Measurements from ENCODE around the gene NAPB. TPM values are rescaled to one million over a fixed set of nuclear protein-coding genes. Genes with fewer than 3 reads are reported as not detected.
"Not testable (repeated sequence)": the region's sequence is repeated elsewhere in the genome, so short reads cannot be mapped to it uniquely, and the experiment has no call there.

NAPB gene
- 6.4 and 6.6 TPM in 2 replicates for total RNA-seq (2014; rRNA removed; shearing (Covaris generic))

DNA sequence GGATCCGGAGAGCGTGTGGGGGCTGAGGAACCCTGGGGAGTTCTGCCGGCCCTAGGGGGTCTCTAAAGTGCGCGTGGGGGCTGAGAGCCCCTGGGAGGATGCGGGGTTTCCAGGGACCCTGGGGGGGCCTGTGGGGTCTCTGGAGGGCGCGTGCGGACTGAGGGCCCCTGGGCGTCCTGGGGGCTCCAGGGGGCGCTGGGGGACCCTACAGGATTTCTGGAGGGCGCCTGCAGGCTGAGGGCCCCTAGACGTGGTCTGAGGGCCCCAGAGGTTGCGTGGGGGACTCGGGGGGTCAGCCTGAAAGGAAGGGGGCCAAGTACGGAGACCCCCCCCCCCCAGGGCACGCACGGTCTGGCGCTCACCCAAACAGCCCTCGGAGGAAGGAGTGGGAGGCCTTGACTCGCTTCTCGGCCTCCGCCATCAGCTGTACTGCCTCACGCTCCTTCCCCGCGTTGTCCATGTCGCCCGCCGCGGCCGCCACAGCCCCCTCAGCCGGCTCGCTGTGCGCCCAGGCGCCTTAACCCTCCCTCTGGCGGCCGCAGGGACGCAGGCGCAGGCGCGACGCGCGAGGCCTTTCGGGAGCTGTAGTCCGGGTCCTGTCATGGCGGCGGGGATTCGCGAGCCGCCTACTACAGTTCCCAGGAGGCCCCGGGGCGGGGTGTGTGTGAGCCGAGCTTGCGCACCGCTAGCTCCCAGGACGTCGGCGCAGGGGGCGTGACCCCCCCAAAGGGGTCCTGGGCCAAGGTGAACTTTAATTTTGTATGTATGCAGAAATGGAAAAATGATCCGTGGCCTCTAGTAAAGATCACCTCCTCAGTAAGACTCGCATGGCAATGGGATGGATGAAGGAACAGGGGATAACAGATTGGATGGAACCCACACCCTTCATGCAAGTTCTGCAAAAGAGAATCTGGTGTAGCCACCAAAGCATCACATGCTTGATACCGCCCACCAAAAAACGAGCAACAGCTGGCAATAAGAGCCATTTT, at the start of gene NAPB:
TSS of gene NAPB (minus strand) at position 546 of the 989 bp plus-strand sequence. CDS start at position 460, 86 bp downstream.
- DNase-seq (ENCODE audit: low spot score): peak; percentile 80

DNA sequence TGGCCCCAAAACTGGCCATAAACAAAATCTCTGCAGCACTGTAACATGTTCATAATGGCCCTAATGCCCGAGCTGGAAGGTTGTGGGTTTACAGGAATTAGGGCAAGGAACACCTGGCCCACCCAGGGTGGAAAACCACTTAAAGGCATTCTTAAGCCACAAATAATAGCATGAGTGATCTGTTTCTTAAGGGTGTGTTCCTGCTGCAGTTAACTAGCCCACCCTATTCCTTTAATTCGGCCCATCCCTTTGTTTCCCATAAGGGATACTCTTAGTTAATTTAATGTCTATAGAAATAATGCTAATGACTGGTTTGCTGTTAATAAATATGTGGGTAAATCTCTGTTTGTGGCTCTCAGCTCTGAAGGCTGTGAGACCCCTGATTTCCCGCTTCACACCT, 45.7 kb upstream of the NAPB start:
- not testable (repeated sequence) for DNase-seq (ENCODE audit: low spot score)

DNA sequence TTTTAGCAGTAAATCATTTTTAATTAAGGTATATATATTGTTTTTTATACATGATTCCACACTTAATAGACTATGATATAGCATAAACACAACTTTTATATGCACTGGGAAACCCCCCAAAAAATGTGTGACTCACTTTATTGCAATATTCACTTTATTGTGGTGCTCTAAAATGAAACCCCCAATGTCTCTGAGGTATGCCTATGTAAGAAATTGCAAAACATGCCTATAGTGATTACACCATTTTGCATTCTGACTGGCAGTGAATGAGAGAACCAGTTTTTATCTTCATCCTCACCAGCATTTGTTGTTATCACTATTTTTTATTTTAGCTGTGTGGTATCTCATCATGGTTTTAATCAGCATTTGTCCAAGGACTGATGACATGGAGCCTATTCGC, 39.9 kb upstream of the NAPB start:
- DNase-seq (ENCODE audit: low spot score): no peak

DNA sequence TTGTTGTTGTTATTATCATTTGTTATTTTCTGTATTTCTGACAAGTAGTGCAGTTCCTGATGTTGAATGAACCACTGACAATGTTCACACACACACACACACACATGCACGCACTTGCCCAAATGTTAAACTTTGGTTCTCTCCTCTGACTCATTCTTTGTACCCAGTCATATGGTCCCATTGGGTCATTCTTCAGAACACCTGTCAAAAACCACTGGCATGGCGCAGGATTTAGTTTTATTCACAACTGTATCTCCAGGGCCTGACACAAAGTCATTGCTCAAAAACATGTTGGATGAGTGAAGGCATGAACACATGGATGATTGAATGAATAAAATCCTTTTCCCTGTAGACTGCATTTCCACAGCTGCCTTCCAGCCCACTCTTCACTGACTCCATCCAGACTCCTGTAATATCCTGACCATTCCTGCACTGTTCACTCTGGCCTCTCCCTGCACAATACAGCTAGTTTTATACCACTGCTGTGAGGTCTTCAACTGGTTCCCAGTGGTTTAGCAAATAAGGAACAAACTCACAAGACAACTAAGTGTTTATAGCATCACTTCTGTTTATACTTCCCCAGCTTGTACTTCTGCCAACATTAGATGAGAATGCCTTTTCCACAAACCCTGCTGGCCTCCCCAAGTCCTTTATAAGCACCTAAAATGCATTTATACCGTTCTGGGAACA, 38.3 kb upstream of the NAPB start:
- no peak for DNase-seq (ENCODE audit: low spot score)

DNA sequence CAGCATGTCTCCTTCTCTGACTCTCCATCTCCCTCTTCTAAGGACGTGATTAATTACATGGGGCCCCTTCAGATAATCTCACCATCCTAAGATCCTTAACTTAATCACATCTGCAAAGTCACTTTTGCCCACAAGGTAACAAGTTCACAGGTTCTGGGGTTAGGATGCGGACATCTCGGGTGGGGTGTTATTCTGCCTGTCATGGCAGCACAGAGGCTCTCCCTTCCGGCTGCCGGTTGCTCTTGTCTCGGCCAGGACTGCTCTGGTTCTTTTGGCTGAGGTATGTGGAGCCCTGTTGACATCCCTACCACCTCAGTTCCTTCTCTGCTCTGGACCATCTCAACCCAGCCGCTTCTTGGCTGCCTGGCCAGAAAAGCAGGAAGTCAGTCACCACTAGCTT, 35.6 kb upstream of the NAPB start:
- no peak for DNase-seq (ENCODE audit: low spot score)

DNA sequence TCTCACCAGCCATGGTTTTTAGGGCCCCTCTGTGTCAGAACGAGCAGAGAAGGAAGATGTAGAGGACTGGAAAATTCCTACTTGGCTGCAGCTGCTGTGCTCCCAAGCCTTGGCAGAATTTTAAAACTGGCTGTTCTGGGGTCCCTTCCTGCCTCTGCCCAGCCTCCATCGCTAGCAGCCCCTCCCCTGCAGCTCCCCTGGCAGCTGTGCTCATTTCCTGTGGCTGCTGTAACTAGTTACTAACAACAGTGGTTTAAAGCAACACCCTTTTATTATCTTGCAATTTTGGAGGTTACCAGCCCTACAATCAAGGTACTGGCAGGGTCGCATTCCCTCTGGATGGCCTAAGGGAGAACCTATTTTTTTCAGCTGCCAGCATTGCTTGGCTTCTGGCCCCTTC, 35.1 kb upstream of the NAPB start:
- no peak for DNase-seq (ENCODE audit: low spot score)

DNA sequence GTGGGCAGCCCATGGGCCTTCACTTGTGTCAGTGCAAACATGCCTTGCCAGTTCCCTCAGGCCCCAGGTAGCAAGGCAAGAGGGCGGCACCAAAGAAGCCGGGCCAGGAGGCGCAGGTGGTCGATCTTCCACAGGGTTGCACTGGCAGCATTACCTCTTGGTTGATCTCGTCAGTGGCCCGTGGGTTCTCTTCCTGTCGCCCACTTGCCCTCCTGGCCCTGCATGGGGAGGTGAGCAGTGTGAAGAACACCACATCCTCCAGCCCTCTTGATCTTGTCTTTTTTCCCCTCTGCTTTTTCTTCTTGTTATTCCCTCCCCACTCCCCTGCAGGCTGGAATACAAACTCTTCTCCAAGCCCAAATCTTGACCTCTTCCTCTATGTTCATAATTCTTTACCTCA, 34.4 kb upstream of the NAPB start:
- no peak for DNase-seq (ENCODE audit: low spot score)

DNA sequence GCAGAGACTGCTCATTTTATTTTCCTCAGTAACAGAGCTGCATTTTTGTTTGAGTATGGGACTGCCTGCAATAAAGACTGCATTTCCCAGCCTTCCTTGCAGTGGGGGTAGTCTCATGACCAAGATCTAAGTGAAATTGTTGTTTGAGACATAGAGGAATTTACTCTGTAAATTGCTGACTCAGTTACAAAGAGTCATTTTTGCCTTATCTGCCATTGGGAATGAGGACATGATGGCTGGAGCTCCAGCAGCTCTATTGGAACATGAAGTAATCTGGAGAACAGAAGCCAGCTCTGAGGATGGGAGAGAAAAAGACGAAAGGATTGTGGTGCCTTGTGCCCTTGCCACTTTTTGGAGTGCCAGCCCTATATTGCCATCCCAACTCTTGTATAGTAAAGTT, 33.5 kb upstream of the NAPB start:
- no peak for DNase-seq (ENCODE audit: low spot score)

DNA sequence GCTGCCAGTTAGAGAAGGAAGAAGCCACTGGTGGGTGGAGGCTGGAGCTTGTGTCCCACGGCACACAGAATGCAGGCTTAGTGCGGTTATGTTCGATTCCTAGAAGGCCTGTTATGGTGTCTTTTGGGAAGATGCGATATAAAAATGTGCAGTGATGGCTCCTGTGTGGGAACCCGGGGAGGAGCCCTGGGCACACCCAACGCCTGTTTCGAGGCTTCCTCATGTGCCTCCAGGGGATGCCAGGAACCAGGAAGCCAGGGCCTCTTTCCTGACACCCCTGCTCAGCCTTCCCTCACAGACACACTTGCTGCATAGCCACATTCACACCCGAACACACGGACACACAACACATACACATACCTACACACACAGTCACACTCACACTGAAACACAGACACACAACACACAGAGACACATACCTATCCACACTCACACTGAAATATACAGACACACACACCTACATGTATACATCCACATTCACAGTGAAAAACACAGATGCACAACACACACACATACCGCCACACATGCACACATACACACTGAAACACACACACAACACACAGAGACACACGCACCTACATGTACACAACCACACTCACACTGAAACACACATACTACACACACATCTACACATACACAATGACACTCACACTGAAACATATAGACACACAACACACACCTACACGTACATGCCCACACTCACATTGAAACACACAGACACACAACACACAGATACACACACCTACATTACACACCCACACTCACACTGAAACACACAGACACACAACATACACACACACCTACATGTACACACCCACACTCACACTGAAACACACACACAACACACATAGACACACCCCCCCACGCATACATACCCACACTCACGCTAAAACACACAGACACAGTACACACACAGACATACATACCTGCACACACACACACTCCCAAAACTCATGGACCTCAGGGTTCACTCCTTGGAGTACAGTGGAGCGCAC, 32.6 kb upstream of the NAPB start:
- DNase-seq (ENCODE audit: low spot score): no peak

DNA sequence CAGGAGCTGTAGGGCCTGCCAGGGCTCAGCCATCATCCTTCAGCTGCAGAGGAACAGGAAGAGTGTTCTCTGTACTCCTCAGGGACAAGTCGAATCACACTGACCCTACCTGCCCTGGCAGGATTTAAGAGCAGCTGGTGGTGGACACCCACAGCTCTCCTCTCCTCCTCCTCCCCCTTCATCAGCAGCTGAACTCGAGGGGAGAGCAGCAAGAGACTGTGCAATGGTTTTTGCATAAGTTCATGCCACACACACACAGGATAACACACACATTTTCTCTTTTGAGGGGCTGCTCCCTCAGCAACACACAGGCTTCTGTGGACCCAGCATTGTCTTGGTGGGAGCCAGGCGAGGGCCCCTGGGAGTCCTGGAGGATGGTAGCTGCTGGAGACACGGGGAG, 31.5 kb upstream of the NAPB start, which contains the start of gene CST11:
TSS of gene CST11 (minus strand) at position 101 of the 400 bp plus-strand sequence. CDS start at position 36, 65 bp downstream.
- DNase-seq (ENCODE audit: low spot score): no peak

DNA sequence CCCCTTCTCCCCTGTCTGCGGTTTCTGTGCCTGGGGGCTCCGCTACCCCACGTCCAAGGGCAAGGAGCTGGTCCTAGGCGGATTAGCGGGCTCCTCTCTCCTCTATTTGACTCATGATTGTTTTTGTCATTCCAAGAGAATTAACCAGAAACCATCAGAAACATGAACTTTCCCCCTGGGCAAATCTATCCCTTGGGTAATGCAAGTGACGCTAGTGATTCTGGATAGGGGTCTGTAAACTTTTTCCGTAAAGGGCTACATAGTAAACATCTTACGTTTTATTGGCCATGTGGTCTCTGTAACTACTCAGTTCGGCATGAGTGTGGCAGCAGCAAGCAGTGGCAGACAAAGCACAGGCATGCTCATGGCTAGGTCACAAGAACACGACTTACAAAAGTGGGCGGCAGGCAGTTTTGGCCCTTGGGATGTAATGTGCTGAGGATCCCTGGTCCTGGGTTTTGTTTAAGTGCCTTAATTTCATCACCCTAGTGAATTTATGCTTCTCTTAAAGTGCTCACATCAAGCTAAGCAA, 30.7 kb upstream of the NAPB start:
- no peak for DNase-seq (ENCODE audit: low spot score)

DNA sequence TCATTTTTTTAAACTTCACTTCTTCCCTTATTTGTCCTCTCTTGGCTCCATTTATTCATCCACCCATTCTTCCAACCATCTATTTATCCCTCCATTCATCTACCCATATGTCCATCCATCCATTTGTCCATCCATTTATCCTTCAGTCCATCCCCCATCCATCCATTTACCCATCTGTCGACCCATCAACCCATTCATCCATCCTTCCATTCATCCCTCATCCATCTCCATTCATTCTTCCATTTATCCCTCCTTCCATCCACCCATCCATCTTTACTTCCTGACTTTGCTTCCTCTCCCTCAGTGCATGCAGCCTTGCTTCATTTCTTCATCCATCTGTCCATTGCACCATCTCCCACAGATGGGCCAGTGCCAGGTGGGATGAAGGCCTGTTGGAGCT, 29.6 kb upstream of the NAPB start:
- no peak for DNase-seq (ENCODE audit: low spot score)

DNA sequence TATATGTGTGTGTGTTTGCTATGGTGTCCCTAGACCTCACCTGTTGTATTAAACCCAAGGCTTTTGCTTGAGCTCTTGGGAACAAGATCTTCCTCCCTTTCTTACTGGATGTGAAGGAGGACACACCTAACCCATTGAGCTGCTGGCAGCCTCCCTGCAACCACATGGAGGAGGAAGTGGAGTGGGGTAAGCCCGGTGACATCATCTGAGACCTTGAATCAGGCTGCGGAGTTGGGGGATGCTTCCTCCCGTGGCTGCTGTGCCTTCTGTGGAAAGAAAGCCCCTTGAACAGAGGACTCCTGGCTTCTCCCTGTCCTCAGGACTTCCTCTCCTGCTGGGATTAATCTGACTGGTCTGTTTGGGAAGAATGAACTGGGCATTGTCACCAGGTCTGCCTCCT, 28.1 kb upstream of the NAPB start:
- no peak for DNase-seq (ENCODE audit: low spot score)

DNA sequence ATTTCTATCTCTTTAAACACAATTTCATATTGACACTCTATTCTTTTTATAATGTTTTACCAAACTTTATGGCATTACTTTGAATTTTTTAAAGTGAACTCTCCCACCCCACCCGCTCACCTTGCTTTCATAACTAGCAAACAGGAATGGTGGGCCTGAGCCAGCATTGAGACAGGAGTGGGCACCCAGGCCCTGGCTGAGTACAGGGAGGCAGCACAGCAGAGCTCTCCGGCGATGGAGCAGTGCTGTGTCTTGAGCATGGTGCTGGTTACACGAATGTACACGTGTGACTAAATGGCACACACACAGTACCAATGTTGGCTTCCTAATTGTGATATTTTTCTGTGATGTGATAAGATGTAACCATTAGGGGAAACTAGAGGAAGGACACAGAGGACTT, 26.9 kb upstream of the NAPB start:
- DNase-seq (ENCODE audit: low spot score): no peak

DNA sequence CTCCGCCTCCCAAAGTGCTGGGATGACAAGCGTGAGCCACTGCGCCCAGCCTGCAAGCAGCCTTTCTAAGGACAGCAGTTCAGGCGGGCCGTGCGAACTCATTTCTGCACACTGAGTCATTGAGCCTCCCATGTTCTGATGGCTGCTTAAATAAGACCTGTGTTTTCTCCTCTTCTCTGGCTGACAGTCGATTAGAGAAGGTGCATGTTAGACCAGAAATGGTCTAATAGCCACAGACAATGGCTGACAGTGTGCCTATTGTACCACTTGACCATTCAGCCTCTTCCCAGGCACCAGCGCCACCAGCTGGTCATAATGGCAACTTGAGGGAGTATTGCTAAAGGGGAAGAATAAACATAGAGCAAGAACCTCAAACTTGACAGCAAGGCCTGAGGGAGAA, 25.2 kb upstream of the NAPB start:
- DNase-seq (ENCODE audit: low spot score): no peak

DNA sequence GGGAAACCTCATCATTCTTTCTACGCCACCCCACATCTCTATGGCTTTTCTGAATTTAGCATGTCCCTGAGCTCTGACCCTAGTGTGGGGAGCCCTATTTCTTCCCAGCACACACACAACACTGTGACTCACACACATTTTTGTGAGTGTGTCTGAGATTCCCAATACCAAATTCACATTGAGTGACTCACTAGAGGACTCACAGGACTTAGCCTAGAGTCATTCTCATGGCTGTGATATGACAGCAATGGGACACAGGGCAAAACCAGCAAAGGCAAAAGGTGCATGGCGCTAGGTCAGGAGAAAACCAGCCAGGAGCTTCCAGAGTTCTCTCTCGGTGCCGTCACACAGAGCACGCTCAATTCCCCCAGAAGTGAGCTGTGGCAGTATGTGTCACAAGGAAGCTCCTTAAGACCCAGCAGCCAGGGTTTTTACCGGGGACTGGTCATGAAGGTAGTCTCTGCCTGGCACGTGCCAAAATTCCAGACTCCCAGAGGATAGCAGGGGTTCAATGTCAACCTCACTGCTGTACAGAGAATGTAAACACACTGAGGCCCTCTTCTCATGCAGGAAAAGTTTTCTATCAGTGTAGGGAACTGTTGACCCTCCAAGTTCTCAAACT, 24.4 kb upstream of the NAPB start:
- DNase-seq (ENCODE audit: low spot score): peak; percentile 63

DNA sequence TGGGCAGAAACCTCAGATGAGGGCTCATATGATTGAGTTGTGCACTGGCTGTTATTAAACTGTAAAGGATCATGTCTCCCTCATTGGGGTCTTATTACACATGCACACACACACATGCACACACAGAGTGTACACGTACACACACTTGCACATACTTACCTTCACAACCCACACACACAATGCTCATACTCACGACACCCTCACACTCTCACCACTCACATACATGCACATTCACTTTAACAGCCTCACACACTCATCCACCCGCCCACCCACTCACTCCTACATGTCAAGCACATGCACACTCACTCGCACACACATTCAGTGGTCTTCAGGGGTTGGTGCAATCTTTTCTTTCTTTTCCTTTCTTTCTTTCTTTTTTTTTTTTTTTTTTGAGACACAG, 23.6 kb upstream of the NAPB start:
- DNase-seq (ENCODE audit: low spot score): no peak

DNA sequence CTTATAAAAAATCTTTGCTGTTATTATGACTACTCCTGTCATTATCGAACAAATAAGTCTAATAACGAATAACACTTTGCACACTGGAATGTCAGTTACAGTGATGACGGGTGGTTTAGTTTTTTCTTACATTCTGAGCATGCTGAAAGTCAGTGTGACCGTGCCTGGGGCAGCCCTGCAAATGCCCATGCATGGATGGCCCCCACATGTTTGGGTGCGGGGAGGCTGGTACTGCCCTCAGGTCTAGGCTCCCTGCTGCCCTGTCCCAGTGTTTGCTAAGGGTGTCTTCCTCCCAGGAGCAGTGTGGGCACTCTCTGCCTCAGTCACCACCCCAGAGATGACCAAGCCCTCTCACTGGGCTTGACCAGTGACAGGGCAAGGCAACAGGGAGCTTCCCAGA, 21.1 kb upstream of the NAPB start:
- DNase-seq (ENCODE audit: low spot score): no peak

DNA sequence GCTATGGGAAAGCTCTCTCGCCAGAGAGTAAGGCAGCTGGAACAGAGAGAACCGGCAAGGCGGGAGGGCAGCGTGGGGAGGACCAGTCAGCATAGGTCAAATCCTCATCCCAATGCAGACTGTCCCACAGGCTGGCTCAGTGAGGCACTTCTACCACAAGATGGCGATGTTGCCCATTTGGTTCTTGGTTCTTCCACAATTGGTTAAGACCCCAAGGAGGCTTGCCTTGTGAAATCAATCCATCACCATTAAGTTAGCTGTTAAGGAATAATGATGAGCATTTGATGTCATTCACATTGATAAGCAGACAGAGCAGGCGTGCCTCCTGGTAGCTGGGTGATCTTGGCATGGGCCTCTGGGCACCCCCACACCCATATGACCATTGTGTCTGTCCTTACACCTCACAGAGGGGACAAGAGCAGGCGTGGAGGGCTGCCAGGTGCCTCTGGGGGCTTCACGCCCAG, 20.6 kb upstream of the NAPB start:
- peak; percentile 71 for DNase-seq (ENCODE audit: low spot score)

DNA sequence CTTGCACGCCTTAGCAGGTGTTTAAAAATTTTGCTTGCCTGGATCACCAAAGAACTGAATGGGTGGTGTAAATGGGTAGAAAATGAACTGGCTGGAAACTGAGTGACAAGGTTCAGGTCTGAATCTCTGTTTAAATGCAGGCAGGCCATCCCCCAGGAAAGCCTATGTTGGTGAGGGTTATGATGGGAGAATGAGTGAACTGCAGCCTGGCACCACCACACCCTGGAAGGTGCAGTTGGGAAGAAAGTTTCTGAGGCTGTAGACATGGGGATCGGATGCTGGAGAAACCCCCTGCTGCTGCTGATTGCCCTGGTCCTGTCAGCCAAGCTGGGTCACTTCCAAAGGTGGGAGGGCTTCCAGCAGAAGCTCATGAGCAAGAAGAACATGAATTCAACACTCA, 18.7 kb upstream of the NAPB start:
- DNase-seq (ENCODE audit: low spot score): no peak

DNA sequence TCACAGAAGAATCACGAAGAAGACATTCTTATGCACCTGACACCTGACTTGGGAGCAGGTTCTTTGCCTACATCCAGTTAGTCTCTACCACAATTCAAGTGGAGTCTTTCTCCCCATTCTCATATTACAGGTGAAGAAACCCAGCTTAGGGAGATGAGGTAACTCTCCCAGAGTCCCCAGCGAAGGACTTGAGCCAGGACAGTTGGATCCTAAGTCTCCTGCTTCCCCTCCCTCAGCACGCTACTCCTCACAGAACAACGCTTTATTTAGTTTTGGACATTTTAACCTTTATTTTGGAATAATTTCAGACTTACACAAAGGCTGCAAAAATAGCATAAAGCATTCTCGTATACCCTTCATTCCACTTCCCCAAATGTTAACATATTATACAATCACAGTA, 17.4 kb upstream of the NAPB start:
- DNase-seq (ENCODE audit: low spot score): no peak
